ENCODE results near the gene CYP1B1. TPM values are rescaled to one million over a fixed set of nuclear protein-coding genes. Genes with fewer than 3 reads are reported as not detected.

CYP1B1 gene
- polyA plus RNA-seq, 1 donor (not counting 4 experiments of a cell fraction or from before 2014, with no cell fraction given) = 1.6 TPM

DNA sequence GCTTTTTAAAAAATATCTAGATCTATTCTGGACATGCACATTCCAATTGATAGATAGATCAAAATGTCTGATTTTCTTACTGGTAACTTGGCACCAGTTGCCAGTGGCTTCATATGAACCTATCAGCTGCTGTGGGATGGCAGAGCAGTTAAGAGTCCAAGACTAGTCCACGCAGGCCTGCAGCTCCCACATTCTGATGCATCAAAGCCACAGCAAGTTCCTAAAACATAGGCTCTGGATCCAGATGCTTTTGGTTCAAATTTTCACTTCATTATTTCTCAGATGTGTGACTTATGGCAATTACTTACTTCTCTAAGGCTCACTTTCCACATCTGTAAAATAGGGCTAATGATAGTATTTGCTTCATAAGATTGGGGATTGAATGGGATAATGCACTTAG lies 48.0 kb upstream of the CYP1B1 start:
- dilution Hi-C loops (cut with MboI; ENCODE audit: extremely low pct_ligation_motif_present, low sequenced_read_pairs) = no loop called here
- Histone ChIP-seq H3K27me3 (ENCODE audit: control insufficient read depth, extremely low read depth, insufficient read depth, low read length) (no peaks in the 10 kb centered on the region), H3K79me2 (ENCODE audit: control insufficient read depth, insufficient read depth, low read length) (no peaks in the 10 kb centered on the region), H3K4me3 (ENCODE audit: control insufficient read depth in 2 of 3, extremely low read depth in 1 of 3, insufficient read depth in 2 of 3, low read depth in 1 of 3, low read length in 3 of 3) (no peak overlapping the region), H3K36me3 (ENCODE audit: control insufficient read depth in 2 of 2, extremely low read depth in 1 of 2, insufficient read depth in 2 of 2, low read length in 2 of 2) (no peaks in the 10 kb centered on the region), H3K4me2 (ENCODE audit: control insufficient read depth, extremely low read depth, insufficient read depth, low read depth, low read length) (no peak overlapping the region), H3K9me1 (ENCODE audit: control insufficient read depth, extremely low read depth, insufficient read depth, low read length) (no peaks in the 10 kb centered on the region), H4K20me1 (ENCODE audit: control insufficient read depth, extremely low read depth, insufficient read depth, low read length) (no peaks in the 10 kb centered on the region), H3K9ac (ENCODE audit: control insufficient read depth, extremely low read depth, insufficient read depth, low read length) (no peak overlapping the region), H3K4me1 (ENCODE audit: control insufficient read depth, extremely low read depth, insufficient read depth, low read length) (peaks cover 10% of the 10 kb centered on the region), H2AFZ (ENCODE audit: control insufficient read depth, low read length) (no peak overlapping the region), H3K27ac (ENCODE audit: control insufficient read depth, insufficient read depth, low read length) (no peak overlapping the region), H3K9me3 (ENCODE audit: control insufficient read depth, low read depth, low read length) (peaks cover 2% of the 10 kb centered on the region)
- FAIRE-seq = no peak
- no peak for TF ChIP-seq EZH2 (IDR thresholded peaks at IDR 0.05; ENCODE audit: low read length)
- TF ChIP-seq, protein P1, sequence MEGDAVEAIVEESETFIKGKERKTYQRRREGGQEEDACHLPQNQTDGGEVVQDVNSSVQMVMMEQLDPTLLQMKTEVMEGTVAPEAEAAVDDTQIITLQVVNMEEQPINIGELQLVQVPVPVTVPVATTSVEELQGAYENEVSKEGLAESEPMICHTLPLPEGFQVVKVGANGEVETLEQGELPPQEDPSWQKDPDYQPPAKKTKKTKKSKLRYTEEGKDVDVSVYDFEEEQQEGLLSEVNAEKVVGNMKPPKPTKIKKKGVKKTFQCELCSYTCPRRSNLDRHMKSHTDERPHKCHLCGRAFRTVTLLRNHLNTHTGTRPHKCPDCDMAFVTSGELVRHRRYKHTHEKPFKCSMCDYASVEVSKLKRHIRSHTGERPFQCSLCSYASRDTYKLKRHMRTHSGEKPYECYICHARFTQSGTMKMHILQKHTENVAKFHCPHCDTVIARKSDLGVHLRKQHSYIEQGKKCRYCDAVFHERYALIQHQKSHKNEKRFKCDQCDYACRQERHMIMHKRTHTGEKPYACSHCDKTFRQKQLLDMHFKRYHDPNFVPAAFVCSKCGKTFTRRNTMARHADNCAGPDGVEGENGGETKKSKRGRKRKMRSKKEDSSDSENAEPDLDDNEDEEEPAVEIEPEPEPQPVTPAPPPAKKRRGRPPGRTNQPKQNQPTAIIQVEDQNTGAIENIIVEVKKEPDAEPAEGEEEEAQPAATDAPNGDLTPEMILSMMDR (optimal IDR thresholded peaks at IDR 0.05 in 1 of 3, IDR thresholded peaks at IDR 0.05 in 1 of 3, conservative IDR thresholded peaks at IDR 0.05 in 1 of 3; ENCODE audit: extremely low read depth in 1 of 3, insufficient read depth in 2 of 3, low read length in 3 of 3) = no peak
- DNase-seq (ENCODE audit: low read depth, low spot score) = no peak

DNA sequence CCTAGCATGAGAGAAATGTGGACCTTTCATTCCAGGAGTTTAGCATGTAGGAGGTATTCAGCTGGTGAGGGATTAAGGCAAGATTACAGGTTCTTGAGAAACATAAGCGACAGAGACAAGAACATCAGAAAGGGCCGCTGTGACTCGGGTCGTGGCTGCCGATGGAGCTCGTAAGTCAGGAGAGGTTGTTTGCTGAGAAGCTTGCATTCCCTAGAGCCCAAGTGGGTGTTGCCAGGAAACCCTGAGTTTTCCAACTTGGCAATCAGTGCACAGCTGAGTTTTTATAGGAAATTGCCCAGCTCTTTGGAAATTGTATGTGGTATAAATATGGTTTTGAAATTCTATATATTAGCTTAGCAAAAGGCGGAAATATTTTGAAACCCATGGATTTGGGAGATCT lies 46.4 kb upstream of the CYP1B1 start:
- DNase-seq (ENCODE audit: low read depth, low spot score) = no peak
- Histone ChIP-seq H3K4me3 (ENCODE audit: control insufficient read depth in 2 of 3, extremely low read depth in 1 of 3, insufficient read depth in 2 of 3, low read depth in 1 of 3, low read length in 3 of 3) (no peak overlapping the region), H3K4me1 (ENCODE audit: control insufficient read depth, extremely low read depth, insufficient read depth, low read length) (peaks cover 11% of the 10 kb centered on the region), H2AFZ (ENCODE audit: control insufficient read depth, low read length) (no peak overlapping the region), H3K36me3 (ENCODE audit: control insufficient read depth in 2 of 2, extremely low read depth in 1 of 2, insufficient read depth in 2 of 2, low read length in 2 of 2) (no peaks in the 10 kb centered on the region), H3K9ac (ENCODE audit: control insufficient read depth, extremely low read depth, insufficient read depth, low read length) (no peak overlapping the region), H3K9me3 (ENCODE audit: control insufficient read depth, low read depth, low read length) (peaks cover 2% of the 10 kb centered on the region), H3K27me3 (ENCODE audit: control insufficient read depth, extremely low read depth, insufficient read depth, low read length) (no peaks in the 10 kb centered on the region), H3K27ac (ENCODE audit: control insufficient read depth, insufficient read depth, low read length) (no peak overlapping the region), H3K79me2 (ENCODE audit: control insufficient read depth, insufficient read depth, low read length) (no peaks in the 10 kb centered on the region), H3K9me1 (ENCODE audit: control insufficient read depth, extremely low read depth, insufficient read depth, low read length) (no peaks in the 10 kb centered on the region), H3K4me2 (ENCODE audit: control insufficient read depth, extremely low read depth, insufficient read depth, low read depth, low read length) (no peak overlapping the region), H4K20me1 (ENCODE audit: control insufficient read depth, extremely low read depth, insufficient read depth, low read length) (no peaks in the 10 kb centered on the region)
- dilution Hi-C loops (cut with MboI; ENCODE audit: extremely low pct_ligation_motif_present, low sequenced_read_pairs) = no loop called here
- FAIRE-seq = no peak
- no peak for TF ChIP-seq EZH2 (IDR thresholded peaks at IDR 0.05; ENCODE audit: low read length)
- TF ChIP-seq, protein P1 (optimal IDR thresholded peaks at IDR 0.05 in 1 of 3, IDR thresholded peaks at IDR 0.05 in 1 of 3, conservative IDR thresholded peaks at IDR 0.05 in 1 of 3; ENCODE audit: extremely low read depth in 1 of 3, insufficient read depth in 2 of 3, low read length in 3 of 3) = no peak
